Brain pericyte (primary cell): Measurements from ENCODE around the gene MVB12B.
"Not testable (repeated sequence)": the region's sequence is repeated elsewhere in the genome, so short reads cannot be mapped to it uniquely, and the experiment has no call there.

Source experiments
- DNase-seq: peaks from one replicate; pipeline ENCODE4 v3.0.0-alpha.2; 2012; ENCODE audit warnings: low read depth, low spot score

Gene MVB12B

GRCh38 chr9:126326228-126327005, at the start of gene MVB12B:
Gene MVB12B (plus strand): TSS chr9:126326829. CDS start chr9:126326930, 101 bp downstream.
- DNase-seq: no peak

- no peak for DNase-seq
These were observed 42.7 kb upstream of the MVB12B start for GRCh38 chr9:126283799-126284465.

GRCh38 chr9:126285652-126286051, 41.0 kb upstream of the MVB12B start:
- not testable (repeated sequence) for DNase-seq

- no peak for DNase-seq
These were observed 39.3 kb upstream of the MVB12B start for GRCh38 chr9:126287166-126287866.

- DNase-seq: no peak
These were observed 35.8 kb upstream of the MVB12B start for GRCh38 chr9:126290871-126291270.

- no peak for DNase-seq
These were observed 34.7 kb upstream of the MVB12B start for GRCh38 chr9:126291925-126292324.

GRCh38 chr9:126292736-126293521, 33.7 kb upstream of the MVB12B start:
- DNase-seq: no peak

GRCh38 chr9:126293522-126293889, 33.1 kb upstream of the MVB12B start:
- no peak for DNase-seq

- DNase-seq: no peak
These were observed 32.1 kb upstream of the MVB12B start for GRCh38 chr9:126294331-126295081.

- no peak for DNase-seq
These were observed 31.5 kb upstream of the MVB12B start for GRCh38 chr9:126295082-126295477.

- no peak for DNase-seq
These were observed 31.1 kb upstream of the MVB12B start for GRCh38 chr9:126295516-126295915.

GRCh38 chr9:126295936-126296600, 30.6 kb upstream of the MVB12B start:
- no peak for DNase-seq

GRCh38 chr9:126296687-126297086, 29.9 kb upstream of the MVB12B start:
- DNase-seq: no peak

GRCh38 chr9:126297661-126298060, 29.0 kb upstream of the MVB12B start:
- DNase-seq: no peak

- no peak for DNase-seq
These were observed 28.4 kb upstream of the MVB12B start for GRCh38 chr9:126298063-126298801.

- DNase-seq: no peak
These were observed 26.8 kb upstream of the MVB12B start for GRCh38 chr9:126299706-126300276.

- DNase-seq: no peak
These were observed 25.4 kb upstream of the MVB12B start for GRCh38 chr9:126301196-126301595.

GRCh38 chr9:126301985-126302603, 24.5 kb upstream of the MVB12B start:
- no peak for DNase-seq

- no peak for DNase-seq
These were observed 23.9 kb upstream of the MVB12B start for GRCh38 chr9:126302730-126303129.
